Stimulated activated CD4-positive, alpha-beta T cell treated with anti-CD3 and anti-CD28 coated beads, Interleukin-1b, Interleukin-23, amount 100 ng/mL, for 48 hours (primary cell): ENCODE data around the gene ENG.

Experiments
- DNase-seq: peaks from one replicate; pipeline ENCODE4 v3.0.0-alpha.2; 2020

The ENG gene

DNA sequence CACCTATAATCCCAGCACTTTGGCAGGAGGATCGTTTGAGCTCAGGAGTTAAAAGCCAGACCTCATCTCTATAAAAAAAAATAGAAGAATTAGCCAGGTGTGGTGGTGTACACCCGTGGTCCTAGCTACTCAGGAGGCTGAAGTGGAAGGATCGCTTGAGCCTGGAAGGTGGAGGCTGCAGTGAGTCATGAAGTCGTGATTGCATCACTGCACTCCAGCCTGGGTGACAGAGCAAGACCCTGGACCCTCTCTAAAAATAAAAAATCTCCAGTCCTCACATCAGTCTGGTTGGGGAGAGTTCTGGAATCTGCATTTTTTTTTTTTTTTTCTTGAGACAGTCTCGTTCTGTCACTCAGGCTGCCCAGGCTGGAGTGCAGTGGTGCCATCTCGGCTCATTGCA is 42.4 kb downstream of the ENG start:
- DNase-seq, result no peak

GRCh38 chr9:127810378-127811187 is 43.9 kb downstream of the ENG start:
- DNase-seq, result no peak

DNA sequence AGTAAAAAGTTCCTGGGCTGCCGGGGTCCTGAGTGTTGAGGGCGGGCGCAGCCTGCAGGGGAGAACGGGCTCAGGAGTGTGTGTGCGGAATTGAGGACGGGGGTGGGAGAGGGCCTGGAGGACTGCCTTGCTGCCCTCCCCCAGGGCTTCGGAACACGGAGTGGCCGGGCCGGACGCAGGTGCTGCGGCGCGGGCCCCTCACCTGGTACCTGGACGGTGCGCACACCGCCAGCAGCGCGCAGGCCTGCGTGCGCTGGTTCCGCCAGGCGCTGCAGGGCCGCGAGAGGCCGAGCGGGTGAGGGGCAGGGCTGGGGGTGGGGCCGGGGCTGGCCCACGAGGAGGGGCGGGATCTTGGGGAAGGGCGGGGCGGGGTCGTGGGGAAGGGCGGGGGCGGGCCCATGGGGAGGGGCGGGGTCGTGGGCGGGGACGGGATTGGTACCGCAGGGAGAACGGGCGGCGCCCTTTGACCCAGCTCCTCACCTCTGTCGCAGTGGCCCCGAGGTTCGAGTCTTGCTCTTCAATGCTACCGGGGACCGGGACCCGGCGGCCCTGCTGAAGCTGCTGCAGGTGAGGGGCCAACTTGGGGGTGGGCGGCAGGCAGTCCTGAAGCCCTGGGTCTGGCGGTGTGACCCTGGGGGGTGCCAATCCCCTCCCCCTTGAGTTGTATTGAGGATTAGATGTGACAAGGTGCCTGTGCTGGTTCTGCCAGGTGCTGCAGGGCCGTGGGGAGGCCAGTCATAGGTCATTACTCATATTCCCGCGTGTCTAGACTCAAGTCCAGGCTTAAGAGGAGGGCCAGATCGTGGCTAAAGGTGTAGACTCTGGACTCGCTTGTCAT is 44.7 kb downstream of the ENG start:
- DNase-seq, result no peak

- peak; percentile 35 for DNase-seq
Observed at GRCh38 chr9:127809002-127809539, 45.4 kb downstream of the ENG start.

- no peak for DNase-seq
Observed at GRCh38 chr9:127808347-127809001, 46.0 kb downstream of the ENG start.

- no peak for DNase-seq
Observed at GRCh38 chr9:127806871-127807270, 47.6 kb downstream of the ENG start.

GRCh38 chr9:127805620-127806019 is 48.8 kb downstream of the ENG start:
- DNase-seq, result peak; percentile 41

GRCh38 chr9:127803507-127804352 is 50.7 kb downstream of the ENG start:
- peak; percentile 28 for DNase-seq

- peak; percentile 88 for DNase-seq
Observed at GRCh38 chr9:127802576-127803443, 51.6 kb downstream of the ENG start, which contains the start of gene FPGS. FPGS (plus strand) TSS chr9:127802882; CDS start chr9:127802925, 43 bp downstream.

- no peak for DNase-seq
Observed at GRCh38 chr9:127801955-127802575, 52.4 kb downstream of the ENG start.

DNA sequence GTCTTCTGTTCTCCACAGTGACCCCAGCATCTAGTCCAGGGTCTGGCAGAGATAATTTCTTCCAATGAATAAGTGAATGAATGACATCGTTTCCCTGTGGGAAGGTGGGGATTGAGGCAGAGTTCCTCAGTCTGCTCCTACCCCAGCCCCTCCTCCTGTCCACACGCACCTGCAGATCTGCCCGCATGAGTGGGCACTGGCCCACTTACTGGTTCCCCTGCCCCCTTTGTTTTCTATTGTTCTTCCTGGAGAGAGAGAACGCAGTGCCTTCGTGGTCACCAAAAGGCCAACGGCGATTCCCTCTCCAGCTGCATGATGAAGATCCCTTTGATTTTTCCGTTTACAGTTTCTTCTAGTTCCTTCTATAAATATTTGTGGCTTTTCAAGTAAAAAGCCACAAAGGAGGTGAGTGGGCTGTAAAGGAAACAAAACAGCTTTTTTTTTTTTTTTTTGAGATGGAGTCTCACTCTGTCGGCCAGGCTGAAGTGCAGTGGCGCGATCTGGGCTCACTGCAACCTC is 57.5 kb downstream of the ENG start:
- DNase-seq, result no peak

GRCh38 chr9:127796225-127796813 is 58.1 kb downstream of the ENG start:
- DNase-seq, result no peak

- DNase-seq, result no peak
Observed at GRCh38 chr9:127794001-127794791, 60.3 kb downstream of the ENG start.

GRCh38 chr9:127793093-127793708 is 61.3 kb downstream of the ENG start:
- no peak for DNase-seq

DNA sequence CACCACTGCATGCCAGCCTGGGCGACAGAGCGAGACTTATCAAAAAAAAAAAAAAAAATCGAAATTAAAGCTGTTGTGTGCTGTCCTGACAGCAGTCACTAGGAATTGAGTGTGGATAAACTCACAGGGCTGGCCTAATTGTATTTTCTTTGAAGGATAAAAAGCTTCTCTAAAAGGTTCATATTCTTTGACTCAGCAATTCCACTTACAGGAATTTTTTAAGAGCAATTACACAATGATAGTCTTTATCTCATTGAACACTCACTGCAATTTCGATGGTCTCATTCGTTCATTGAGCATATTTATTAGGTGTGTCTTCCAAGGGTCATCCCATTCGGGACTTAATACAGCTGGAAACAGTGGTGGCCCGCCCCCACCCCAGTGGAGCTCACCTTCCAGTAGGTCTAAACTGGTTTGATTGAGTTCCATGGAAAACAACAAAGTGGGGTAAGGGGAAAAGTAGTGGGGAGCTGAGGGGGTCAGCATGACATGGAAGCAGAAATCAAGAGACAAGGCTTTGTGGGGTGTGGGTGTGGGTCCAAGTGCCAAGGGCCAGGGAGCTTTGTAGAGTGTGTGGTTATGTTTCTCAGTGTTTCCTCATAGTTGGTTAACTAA is 61.9 kb downstream of the ENG start:
- DNase-seq, result no peak

GRCh38 chr9:127791085-127791484 is 63.4 kb downstream of the ENG start:
- no peak for DNase-seq

- no peak for DNase-seq
Observed at GRCh38 chr9:127790094-127790855, 64.2 kb downstream of the ENG start.
